ENCODE measurements around the gene LY86. TPM values are rescaled to one million over a fixed set of nuclear protein-coding genes. Genes with fewer than 3 reads are reported as not detected.

LY86 gene
- total and polyA plus RNA-seq, 2 of the 13 experiments (the other 11 are each of a cell fraction or from before 2014, with no cell fraction given) = not detected

DNA sequence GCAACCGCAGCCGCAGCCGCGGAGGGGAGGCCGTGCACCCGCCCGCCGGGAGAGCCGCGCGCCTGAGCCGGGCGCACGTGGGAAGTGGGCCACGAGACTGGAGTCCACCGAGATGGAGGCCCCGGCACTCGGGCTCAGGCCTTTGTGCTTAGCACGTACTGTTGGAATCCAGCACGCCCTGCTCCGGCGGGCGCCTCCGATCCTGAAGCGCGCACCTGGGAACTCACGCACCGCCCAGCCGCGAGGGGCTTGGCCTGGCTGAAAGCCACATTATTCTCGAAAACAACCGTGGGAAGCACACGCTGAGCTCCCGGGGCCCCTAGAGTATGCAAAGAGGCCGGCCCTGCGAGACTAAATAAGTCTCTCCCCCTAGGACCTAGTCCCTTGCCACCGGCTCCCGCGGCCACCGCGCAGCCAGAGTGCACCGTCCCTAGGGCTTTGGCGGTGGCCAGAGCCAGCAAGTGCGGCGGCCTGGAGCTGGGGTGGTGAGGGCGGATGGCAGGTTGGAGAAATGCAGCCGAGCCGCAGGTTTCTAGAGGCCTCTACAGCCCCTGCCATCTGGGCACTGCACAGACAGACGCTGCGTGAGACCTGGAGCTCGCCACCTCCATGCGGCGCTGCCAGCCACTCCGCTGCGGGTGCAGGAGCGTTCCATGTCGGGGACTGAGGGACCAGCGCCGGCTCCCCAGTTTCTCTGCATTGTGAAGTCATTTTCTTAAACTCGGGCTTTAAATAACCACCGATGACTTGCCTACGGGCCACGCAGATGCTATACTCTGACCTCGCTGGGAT, 42.0 kb upstream of the LY86 start:
- ATAC-seq (peak; percentile 88), FAIRE-seq (no peak), DNase-seq (ENCODE audit: low spot score) (no peak)
- no peak overlapping the region for H2AFZ ChIP-seq (ENCODE audit: low read length)
- H3K4me3 ChIP-seq (replicated peaks in 1 of 3; ENCODE audit: insufficient read depth in 1 of 3, low read depth in 2 of 3, low read length in 3 of 3) = peak overlapping the region in 2 of 3 experiments; percentile 5 to 59; a peak in 2 of 6 replicates
- H3K27me3 ChIP-seq (ENCODE audit: control insufficient read depth in 1 of 2, insufficient read depth in 2 of 2, low read length in 2 of 2) = peaks cover 8 to 19% of the 10 kb centered on the region in 2 experiments; a peak in 4 of 5 replicates
- H3K4me2 ChIP-seq (ENCODE audit: low read depth, low read length) = peak overlapping the region; percentile 62
- no peaks in the 10 kb centered on the region for H4K20me1 ChIP-seq (ENCODE audit: insufficient read depth, low read length)
- no peaks in the 10 kb centered on the region for H3K4me1 ChIP-seq (ENCODE audit: insufficient read depth, low read length)
- WGBS (ENCODE audit: low lambda C conversion rate) = 18% methylated on average over 38 of the region's 64 CpGs
- no peak overlapping the region for H3K27ac ChIP-seq (ENCODE audit: extremely low read length, insufficient read depth, low read length)
- intact Hi-C loops (cut with micrococcal nuclease; ENCODE audit: unreplicated experiment) = loop anchor here (1.0 to 10.0 kb wide), 5 partner anchors 324 to 1076 kb away; no protein-coding TSS in a partner anchor
- no TSS peak for BruUV-seq (replicated peaks)
- H3K9ac ChIP-seq (ENCODE audit: insufficient read depth, low read depth, low read length) = no peak overlapping the region
- no peaks in the 10 kb centered on the region for H3K9me3 ChIP-seq (ENCODE audit: low read length)
- POLR2A ChIA-PET = no interaction called here
- CTCF ChIA-PET (ENCODE audit: low intra/inter-chr PET ratio, low total read pairs) = interaction anchor here (1.2 to 2.4 kb wide), 2 partner anchors 325 to 489 kb away, joined by 4 to 26 read pairs; no protein-coding TSS in a partner anchor
- H3K79me2 ChIP-seq (ENCODE audit: insufficient read depth, low read length) = no peaks in the 10 kb centered on the region
- in situ Hi-C loops (cut with HindIII; ENCODE audit: extremely low pct_ligation_motif_present, low pct_unique_long_range_greater_than_20kb) = loop anchor here (5.0 kb wide), 2 partner anchors 324 to 489 kb away; no protein-coding TSS in a partner anchor
- H3K36me3 ChIP-seq (replicated peaks in 1 of 2; ENCODE audit: control insufficient read depth in 1 of 2, insufficient read depth in 2 of 2, low read length in 2 of 2) = no peaks in the 10 kb centered on the region
- TF ChIP-seq ZNF558 (CRISPR knock-in tag; IDR thresholded peaks at IDR 0.05; ENCODE audit: borderline replicate concordance) (no peak), ZNF768 (CRISPR knock-in tag; IDR thresholded peaks at IDR 0.05) (no peak), CEBPZ (IDR thresholded peaks at IDR 0.05; ENCODE audit: low read length) (no peak), MED8 (CRISPR knock-in tag; IDR thresholded peaks at IDR 0.05; ENCODE audit: insufficient replicate concordance) (peak; percentile 32), NFE2L2 (IDR thresholded peaks at IDR 0.05; ENCODE audit: low read length) (no peak), CCAR2 (optimal IDR thresholded peaks at IDR 0.05; ENCODE audit: low read depth, low read length) (no peak), MYC (CRISPR knock-in tag; IDR thresholded peaks at IDR 0.05; ENCODE audit: borderline replicate concordance) (0 out of 2 replicates have a peak, but pooled peaks have one; percentile 14), IRX3 (CRISPR knock-in tag; IDR thresholded peaks at IDR 0.05; ENCODE audit: borderline replicate concordance, low read depth) (0 out of 2 replicates have a peak, but pooled peaks have one; percentile 32), ZNF333 (CRISPR knock-in tag; IDR thresholded peaks at IDR 0.05; ENCODE audit: borderline replicate concordance) (0 out of 2 replicates have a peak, but pooled peaks have one; percentile 54), SRF (IDR thresholded peaks at IDR 0.05; ENCODE audit: low read depth, low read length) (no peak), SAFB2 (CRISPR knock-in tag; IDR thresholded peaks at IDR 0.05; ENCODE audit: borderline replicate concordance, low read depth) (no peak), ARID2 (CRISPR knock-in tag; IDR thresholded peaks at IDR 0.05; ENCODE audit: borderline replicate concordance) (peak; percentile 53; the same call in 1 of the 2 replicates), ZNF841 (CRISPR knock-in tag; IDR thresholded peaks at IDR 0.05; ENCODE audit: borderline replicate concordance) (no peak), YEATS2 (CRISPR knock-in tag; IDR thresholded peaks at IDR 0.05; ENCODE audit: borderline replicate concordance) (no peak), HNRNPUL1 (IDR thresholded peaks at IDR 0.05; ENCODE audit: low read depth, low read length) (no peak)
- TF ChIP-seq, protein P1, sequence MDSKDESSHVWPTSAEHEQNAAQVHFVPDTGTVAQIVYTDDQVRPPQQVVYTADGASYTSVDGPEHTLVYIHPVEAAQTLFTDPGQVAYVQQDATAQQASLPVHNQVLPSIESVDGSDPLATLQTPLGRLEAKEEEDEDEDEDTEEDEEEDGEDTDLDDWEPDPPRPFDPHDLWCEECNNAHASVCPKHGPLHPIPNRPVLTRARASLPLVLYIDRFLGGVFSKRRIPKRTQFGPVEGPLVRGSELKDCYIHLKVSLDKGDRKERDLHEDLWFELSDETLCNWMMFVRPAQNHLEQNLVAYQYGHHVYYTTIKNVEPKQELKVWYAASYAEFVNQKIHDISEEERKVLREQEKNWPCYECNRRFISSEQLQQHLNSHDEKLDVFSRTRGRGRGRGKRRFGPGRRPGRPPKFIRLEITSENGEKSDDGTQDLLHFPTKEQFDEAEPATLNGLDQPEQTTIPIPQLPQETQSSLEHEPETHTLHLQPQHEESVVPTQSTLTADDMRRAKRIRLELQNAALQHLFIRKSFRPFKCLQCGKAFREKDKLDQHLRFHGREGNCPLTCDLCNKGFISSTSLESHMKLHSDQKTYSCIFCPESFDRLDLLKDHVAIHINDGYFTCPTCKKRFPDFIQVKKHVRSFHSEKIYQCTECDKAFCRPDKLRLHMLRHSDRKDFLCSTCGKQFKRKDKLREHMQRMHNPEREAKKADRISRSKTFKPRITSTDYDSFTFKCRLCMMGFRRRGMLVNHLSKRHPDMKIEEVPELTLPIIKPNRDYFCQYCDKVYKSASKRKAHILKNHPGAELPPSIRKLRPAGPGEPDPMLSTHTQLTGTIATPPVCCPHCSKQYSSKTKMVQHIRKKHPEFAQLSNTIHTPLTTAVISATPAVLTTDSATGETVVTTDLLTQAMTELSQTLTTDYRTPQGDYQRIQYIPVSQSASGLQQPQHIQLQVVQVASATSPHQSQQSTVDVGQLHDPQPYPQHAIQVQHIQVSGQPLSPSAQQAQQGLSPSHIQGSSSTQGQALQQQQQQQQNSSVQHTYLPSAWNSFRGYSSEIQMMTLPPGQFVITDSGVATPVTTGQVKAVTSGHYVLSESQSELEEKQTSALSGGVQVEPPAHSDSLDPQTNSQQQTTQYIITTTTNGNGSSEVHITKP (CRISPR knock-in tag; IDR thresholded peaks at IDR 0.05; ENCODE audit: low read depth) = no peak
